Adrenal gland (tissue), 12 donors: ENCODE measurements around the gene CACNA1G. TPM values are rescaled to one million over a fixed set of nuclear protein-coding genes. Genes with fewer than 3 reads are reported as not detected.

ENCODE experiments used
- DNase-seq, 7 donors: peaks; one replicate each; pipeline ENCODE4 v3.0.0-alpha.2; 2019 to 2020
- H3K27ac ChIP-seq, 5 donors: fragments of 200-600 bp; sonication (generic) in 4 of 5; 1 replicate in 3 of 5; 2 replicates in 2 of 5; pipeline versions ENCODE4 v1.5.1 to v1.8.0; 2016 to 2020; ENCODE audit warnings: mild to moderate bottlenecking in 1 of 5
- H3K27me3 ChIP-seq: fragments of 200-600 bp; 2 replicates; pipeline ENCODE4 v1.8.0; 2021
- H3K36me3 ChIP-seq, 2 donors: fragments of 200-600 bp; replicated peaks in 1 of 2; 1 replicate in 1 of 2; 2 replicates in 1 of 2; pipeline versions ENCODE4 v1.5.1 to v1.8.0; 2018 to 2022
- H3K4me1 ChIP-seq, 2 donors: fragments of 200-600 bp; replicated peaks in 1 of 2; 1 replicate in 1 of 2; 2 replicates in 1 of 2; pipeline versions ENCODE4 v1.5.1 to v1.8.0; 2018 to 2021
- H3K4me3 ChIP-seq, 4 donors: fragments of 200-600 bp; sonication (generic) in 3 of 4; one replicate each; pipeline ENCODE4 v1.5.1; 2016 to 2018
- H3K9me3 ChIP-seq, 3 donors: fragments of 200-600 bp; sonication (generic) in 1 of 3; replicated peaks in 1 of 3; 1 replicate in 2 of 3; 2 replicates in 1 of 3; pipeline versions ENCODE4 v1.5.1 to v1.8.0; 2016 to 2021
- POLR2A ChIP-seq, 2 donors: fragments of 450-650 bp; IDR thresholded peaks; one replicate each; pipeline ENCODE4 v1.6.1; 2017; ENCODE audit warnings: antibody characterized with exemption in 2 of 2, mild to moderate bottlenecking in 2 of 2, moderate library complexity in 1 of 2
- WGBS, 4 donors: extraction: QIAGEN DNeasy Blood & Tissue Kit in 2 of 4; methylation state at CpG; one replicate each; pipeline versions ENCODE4 v1.1.5 to v1.1.7; 2013 to 2017; 5-methylcytosine and 5-hydroxymethylcytosine counted together
- intact Hi-C, 2 donors: fragments of 100-400 bp; cut with DNase I; formaldehyde crosslinking; loops; one replicate each; pipeline versions ENCODE4 v1.14.1 to v1.15.0; 2022 to 2023
- polyA plus RNA-seq, 3 donors: library from polyadenylated mRNA; stranded (reverse); fragments of 200-250 nt in 2 of 3; fragments of 350-450 nt in 1 of 3; fragmentation: Illumina TruSeq in 1 of 3; extraction: RNeasy Lipid Tissue Mini Kit (QIAGEN cat#74804) in 1 of 3; gene quantifications; one replicate each; pipeline ENCODE4 v1.2.3, GENCODE V29; 2013 to 2014
- total RNA-seq, 9 donors: library from RNA; depleted of rRNA in 4 of 9; stranded (reverse); fragments of >200 nt in 4 of 9; fragments of 120-200 nt in 1 of 9; fragmentation: NEBNext Ultra II Directional in 1 of 9; extraction: Animal tissue kit (Norgen Biotek cat#: 25700) in 1 of 9; gene quantifications; one replicate each; pipeline versions ENCODE4 v1.1.0 to v1.2.4, GENCODE V29; 2013 to 2023
- TF ChIP-seq, protein P1 (sequence below), 6 experiments: fragments of 450-650 bp in 4 of 6; fragments of 200-600 bp in 2 of 6; sonication (generic) in 1 of 6; IDR thresholded peaks; 1 replicate in 5 of 6; 2 replicates in 1 of 6; pipeline versions ENCODE4 v1.5.1 to v1.8.0; 2016 to 2021; ENCODE audit warnings: antibody characterized with exemption in 6 of 6, mild to moderate bottlenecking in 2 of 6, moderate library complexity in 1 of 6
- donor health status: healthy with polysubstance abuse.
- donor health status: Bipolar disorder and iron deficiency.
- donor health status: DM: yes; HTN: yes; CAD: no.
- donor health status: DM: no; HTN: no; CAD: no.
- donor health status: DM: no; HTN: no; CAD: no.
- donor health status: DM: yes; HTN: yes; CAD: no.

Gene CACNA1G
- total and polyA plus RNA-seq, 12 donors: 0.05 to 2.6 (median 0.14) TPM; not detected in 1

DNA sequence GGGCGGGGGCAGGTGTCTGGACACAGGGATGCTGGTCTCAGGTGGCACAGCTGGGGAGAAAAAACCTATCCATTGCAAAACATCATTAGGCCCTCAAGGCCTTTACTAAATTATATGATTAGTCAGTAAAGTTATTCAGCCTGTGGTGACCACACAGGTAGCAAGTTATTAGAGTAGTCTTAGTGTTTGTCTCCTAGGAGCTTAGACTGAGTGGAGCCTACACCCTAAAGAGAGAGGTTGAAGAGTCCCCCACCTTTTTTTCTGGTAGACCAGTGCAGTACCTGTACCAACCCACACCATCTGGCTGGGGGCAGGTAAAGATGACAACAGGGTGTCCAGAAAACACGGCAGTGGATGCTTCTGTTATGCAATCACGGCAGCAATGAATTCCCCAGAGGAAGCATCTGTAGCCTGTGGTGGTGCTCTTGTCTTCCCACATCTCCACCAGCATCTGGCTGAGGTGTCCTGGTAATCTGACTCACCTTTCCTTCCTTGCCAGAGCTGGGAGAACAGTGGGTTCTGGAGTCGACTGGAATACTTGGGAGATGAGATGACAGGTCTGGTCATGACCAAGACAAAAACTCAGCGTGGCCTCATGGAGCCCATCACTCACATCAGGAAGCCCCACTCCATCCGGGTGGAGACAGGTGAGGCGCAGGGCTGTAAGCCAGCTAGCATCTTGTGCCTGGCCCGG lies 41.2 kb upstream of the CACNA1G start:
- Histone ChIP-seq H3K27ac (peak overlapping the region in 3 of 5 donors; percentile 28 to 57 (median 38)), H3K27me3 (no peaks in the 10 kb centered on the region), H3K4me1 (peaks cover 15 to 19% of the 10 kb centered on the region in 2 donors), H3K9me3 (no peaks in the 10 kb centered on the region), H3K4me3 (no peak overlapping the region), H3K36me3 (no peaks in the 10 kb centered on the region)
- 85 to 90% (median 85%) methylated on average over 7 to 8 of the region's 8 CpGs for WGBS, 4 donors
- TF ChIP-seq, protein P1, sequence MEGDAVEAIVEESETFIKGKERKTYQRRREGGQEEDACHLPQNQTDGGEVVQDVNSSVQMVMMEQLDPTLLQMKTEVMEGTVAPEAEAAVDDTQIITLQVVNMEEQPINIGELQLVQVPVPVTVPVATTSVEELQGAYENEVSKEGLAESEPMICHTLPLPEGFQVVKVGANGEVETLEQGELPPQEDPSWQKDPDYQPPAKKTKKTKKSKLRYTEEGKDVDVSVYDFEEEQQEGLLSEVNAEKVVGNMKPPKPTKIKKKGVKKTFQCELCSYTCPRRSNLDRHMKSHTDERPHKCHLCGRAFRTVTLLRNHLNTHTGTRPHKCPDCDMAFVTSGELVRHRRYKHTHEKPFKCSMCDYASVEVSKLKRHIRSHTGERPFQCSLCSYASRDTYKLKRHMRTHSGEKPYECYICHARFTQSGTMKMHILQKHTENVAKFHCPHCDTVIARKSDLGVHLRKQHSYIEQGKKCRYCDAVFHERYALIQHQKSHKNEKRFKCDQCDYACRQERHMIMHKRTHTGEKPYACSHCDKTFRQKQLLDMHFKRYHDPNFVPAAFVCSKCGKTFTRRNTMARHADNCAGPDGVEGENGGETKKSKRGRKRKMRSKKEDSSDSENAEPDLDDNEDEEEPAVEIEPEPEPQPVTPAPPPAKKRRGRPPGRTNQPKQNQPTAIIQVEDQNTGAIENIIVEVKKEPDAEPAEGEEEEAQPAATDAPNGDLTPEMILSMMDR (IDR thresholded peaks at IDR 0.05): no peak
- no peak for TF ChIP-seq POLR2A (IDR thresholded peaks at IDR 0.05)
- intact Hi-C loops: no loop called here
- DNase-seq: no peak

DNA sequence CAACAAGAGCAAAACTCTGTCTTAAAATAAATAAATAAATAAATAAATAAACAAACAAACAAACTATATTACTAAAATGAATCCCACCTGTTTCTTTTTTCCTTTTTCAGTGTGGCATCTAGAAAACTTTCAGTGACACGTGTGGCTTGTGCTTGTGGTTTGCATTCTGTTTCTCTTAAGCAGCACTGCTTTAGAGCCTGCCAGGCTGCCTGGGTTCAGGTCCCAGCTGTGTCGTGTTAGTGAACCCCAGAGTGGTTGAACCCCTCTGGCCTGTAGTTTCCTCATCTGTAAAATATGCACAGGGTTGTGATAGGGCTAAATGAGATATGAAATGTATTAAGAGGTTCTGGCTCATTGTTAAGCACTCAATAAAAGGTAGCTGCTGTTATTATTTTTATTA lies 40.0 kb upstream of the CACNA1G start:
- peaks cover 7% of the 10 kb centered on the region in 2 donors for H3K4me1 ChIP-seq
- no peaks in the 10 kb centered on the region for H3K9me3 ChIP-seq
- WGBS, 4 donors: 76 to 88% (median 86%) methylated on average over 2 of the region's 2 CpGs
- H3K36me3 ChIP-seq: no peaks in the 10 kb centered on the region
- no peaks in the 10 kb centered on the region for H3K27me3 ChIP-seq
- no peak for DNase-seq
- no peak for TF ChIP-seq POLR2A (IDR thresholded peaks at IDR 0.05)
- TF ChIP-seq, protein P1 (IDR thresholded peaks at IDR 0.05): no peak
- H3K4me3 ChIP-seq: no peak overlapping the region
- intact Hi-C loops: no loop called here
- H3K27ac ChIP-seq: no peak overlapping the region

DNA sequence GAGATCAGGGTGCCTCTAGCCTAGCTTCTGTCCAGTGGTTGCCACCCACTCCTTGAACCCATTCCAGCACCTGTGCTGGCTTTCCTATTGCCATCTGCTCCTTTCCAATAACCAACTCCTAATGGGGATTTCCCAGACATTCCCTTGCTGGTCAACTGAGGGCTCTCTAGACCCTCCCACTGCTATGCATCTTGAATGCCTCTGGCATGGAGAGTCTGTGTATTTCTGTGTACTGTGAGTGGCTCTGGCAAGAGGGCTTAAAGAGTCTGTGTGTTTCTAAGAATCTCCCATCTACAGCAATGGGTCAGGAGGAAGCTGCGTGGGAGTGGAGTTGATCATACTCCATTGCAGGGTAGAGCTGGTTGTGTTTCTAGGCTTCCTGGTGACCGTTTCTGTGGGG lies 39.0 kb upstream of the CACNA1G start:
- Histone ChIP-seq H3K4me3 (no peak overlapping the region), H3K9me3 (no peaks in the 10 kb centered on the region), H3K27ac (no peak overlapping the region), H3K4me1 (peaks cover 7% of the 10 kb centered on the region in 2 donors), H3K36me3 (no peaks in the 10 kb centered on the region), H3K27me3 (no peaks in the 10 kb centered on the region)
- DNase-seq: no peak
- intact Hi-C loops: no loop called here
- TF ChIP-seq, protein P1 (IDR thresholded peaks at IDR 0.05): no peak
- TF ChIP-seq POLR2A (IDR thresholded peaks at IDR 0.05): no peak
- WGBS, 4 donors: 81 to 86% (median 84%) methylated on average over 2 of the region's 2 CpGs

DNA sequence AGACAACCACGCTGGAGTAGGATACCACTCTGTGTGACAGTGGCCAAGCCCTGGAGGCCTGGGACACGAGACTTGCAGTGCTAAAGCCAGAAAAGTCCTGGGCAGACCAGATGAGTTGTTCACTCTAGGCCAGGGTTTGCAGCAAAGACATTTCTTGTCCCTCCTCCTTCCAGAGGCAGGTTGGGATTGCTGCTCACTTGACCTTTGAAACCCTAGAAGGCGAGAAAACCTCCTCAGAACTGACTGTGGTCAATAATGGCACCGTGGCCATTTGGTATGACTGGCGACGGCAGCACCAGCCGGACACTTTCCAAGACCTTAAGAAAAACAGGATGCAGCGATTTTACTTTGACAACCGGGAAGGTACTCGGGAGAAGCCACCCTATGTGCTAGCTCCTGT lies 37.7 kb upstream of the CACNA1G start:
- no peaks in the 10 kb centered on the region for H3K27me3 ChIP-seq

More for the DNA sequence above, 37.7 kb upstream of the CACNA1G start:
- WGBS, 4 donors: 90 to 98% (median 95%) methylated on average over 10 of the region's 10 CpGs
- no peaks in the 10 kb centered on the region for H3K36me3 ChIP-seq
- H3K27ac ChIP-seq: no peak overlapping the region
- intact Hi-C loops: no loop called here
- no peak overlapping the region for H3K4me3 ChIP-seq
- H3K4me1 ChIP-seq: peaks cover 7% of the 10 kb centered on the region in 2 donors
- TF ChIP-seq POLR2A (IDR thresholded peaks at IDR 0.05): no peak
- TF ChIP-seq, protein P1 (IDR thresholded peaks at IDR 0.05): no peak
- no peak for DNase-seq
- no peaks in the 10 kb centered on the region for H3K9me3 ChIP-seq
